Measurements from ENCODE around the gene IL18.

GRCh38 chr11:112212290-112212689, 48.4 kb upstream of the IL18 start:
- TF ChIP-seq EZH2 (IDR thresholded peaks at IDR 0.05; ENCODE audit: borderline replicate concordance, low read depth, low read length, severe bottlenecking): no peak
- no peak for TF ChIP-seq CTCF (IDR thresholded peaks at IDR 0.05; ENCODE audit: borderline replicate concordance, extremely low read depth, low read length, poor library complexity, severe bottlenecking)

All from DND-41 (cell line).